Transverse colon (tissue), 4 donors: ENCODE results near the gene NRXN2.

Experiments
- CTCF ChIP-seq, 5 experiments: fragments of 200-600 bp in 3 of 5; fragments of 450-650 bp in 2 of 5; sonication (generic) in 3 of 5; IDR thresholded peaks; 1 replicate in 2 of 5; 2 replicates in 3 of 5; pipeline ENCODE4 v1.5.1; 2016 to 2017; ENCODE audit warnings: antibody characterized with exemption in 5 of 5, inconsistent platforms in 3 of 5, mild to moderate bottlenecking in 2 of 5, moderate library complexity in 1 of 5
- EP300 ChIP-seq: sonication (generic); formaldehyde crosslinking; IDR thresholded peaks from one replicate; pipeline ENCODE4 v1.6.1; 2017; ENCODE audit warnings: antibody characterized with exemption, low read depth
- POLR2AphosphoS5 ChIP-seq, 3 donors: sonication (generic); formaldehyde crosslinking; IDR thresholded peaks; one replicate each; pipeline ENCODE4 v1.6.1; 2016; ENCODE audit warnings: antibody characterized with exemption in 3 of 3

GRCh38 chr11:64754919-64755662 is 32.1 kb upstream of the NRXN2 start:
- TF ChIP-seq CTCF (IDR thresholded peaks at IDR 0.05), result no peak
- TF ChIP-seq EP300, result no peak
- TF ChIP-seq POLR2AphosphoS5 (IDR thresholded peaks at IDR 0.05), result no peak
